SK-N-SH treated with all-trans-retinoic acid at 6 μM for 48 hours (cell line): ENCODE results near the gene ZBTB42.

Experiments
- ARNTL ChIP-seq: fragments of 450-650 bp; formaldehyde crosslinking; IDR thresholded peaks from 2 replicates; pipeline ENCODE4 v1.5.0; 2020; ENCODE audit warnings: low read depth, mild to moderate bottlenecking, moderate library complexity, borderline replicate concordance
- CSRNP3 ChIP-seq: fragments of 250-450 bp; sonication (Bioruptor Pico); IDR thresholded peaks from 2 replicates; pipeline ENCODE4 v1.5.1; 2021; ENCODE audit warnings: mild to moderate bottlenecking, moderate library complexity
- OSR1 ChIP-seq: fragments of 250-450 bp; sonication (Bioruptor Pico); IDR thresholded peaks from 2 replicates; pipeline ENCODE4 v1.8.0; 2022; ENCODE audit warnings: moderate library complexity, mild to moderate bottlenecking, inconsistent platforms
- PATZ1 ChIP-seq: fragments of 250-450 bp; sonication (Bioruptor Pico); IDR thresholded peaks from 2 replicates; pipeline ENCODE4 v1.8.0; 2020; ENCODE audit warnings: mild to moderate bottlenecking, moderate library complexity, borderline replicate concordance
- POU6F1 ChIP-seq: fragments of 250-450 bp; sonication (Bioruptor Pico); IDR thresholded peaks from 2 replicates; pipeline ENCODE4 v1.8.0; 2021; ENCODE audit warnings: low read depth, mild to moderate bottlenecking, moderate library complexity, borderline replicate concordance
- PPARA ChIP-seq: fragments of 250-450 bp; sonication (Bioruptor Pico); IDR thresholded peaks from 2 replicates; pipeline ENCODE4 v1.5.0; 2020; ENCODE audit warnings: mild to moderate bottlenecking, borderline replicate concordance
- RARB ChIP-seq: fragments of 250-450 bp; sonication (Bioruptor Pico); IDR thresholded peaks from 2 replicates; pipeline ENCODE4 v1.8.0; 2021; ENCODE audit warnings: mild to moderate bottlenecking, moderate library complexity
- TCF4 ChIP-seq: fragments of 250-450 bp; sonication (Bioruptor Pico); IDR thresholded peaks from 2 replicates; pipeline ENCODE4 v1.8.0; 2021; ENCODE audit warnings: mild to moderate bottlenecking, moderate library complexity, borderline replicate concordance
- ZC3H10 ChIP-seq: fragments of 250-450 bp; sonication (Bioruptor Pico); IDR thresholded peaks from 2 replicates; pipeline ENCODE4 v1.5.1; 2021; ENCODE audit warnings: mild to moderate bottlenecking, moderate library complexity
- ZFP3 ChIP-seq: fragments of 250-450 bp; sonication (Bioruptor Pico); IDR thresholded peaks from 2 replicates; pipeline ENCODE4 v1.5.0; 2020; ENCODE audit warnings: mild to moderate bottlenecking, moderate library complexity
- ZFP30 ChIP-seq: fragments of 450-650 bp; formaldehyde crosslinking; IDR thresholded peaks from 2 replicates; pipeline ENCODE4 v1.5.0; 2022; ENCODE audit warnings: mild to moderate bottlenecking, moderate library complexity
- ZNF8 ChIP-seq: fragments of 450-650 bp; formaldehyde crosslinking; IDR thresholded peaks from 2 replicates; pipeline ENCODE4 v1.5.0; 2020; ENCODE audit warnings: mild to moderate bottlenecking, moderate library complexity

GRCh38 chr14:104803280-104803911 is 2.5 kb downstream of the ZBTB42 start:
- TF ChIP-seq ARNTL (CRISPR knock-in tag) (no peak), ZNF8 (CRISPR knock-in tag) (no peak), RARB (CRISPR knock-in tag) (no peak), OSR1 (CRISPR knock-in tag) (no peak), ZFP30 (no peak), POU6F1 (CRISPR knock-in tag) (no peak), ZFP3 (CRISPR knock-in tag) (no peak), PATZ1 (CRISPR knock-in tag) (no peak), CSRNP3 (CRISPR knock-in tag) (no peak), ZC3H10 (CRISPR knock-in tag) (no peak), TCF4 (CRISPR knock-in tag) (no peak), PPARA (CRISPR knock-in tag) (no peak)
